Muscle layer of colon (tissue), 2 donors: ENCODE data around the gene SULT6B1.
"Not testable (repeated sequence)": the region's sequence is repeated elsewhere in the genome, so short reads cannot be mapped to it uniquely, and the experiment has no call there.

Experiments
- H3K27ac ChIP-seq: one replicate; pipeline ENCODE4 v1.7.0; 2013; ENCODE audit warnings: low read depth, mild to moderate bottlenecking, low read length, moderate library complexity
- H3K27me3 ChIP-seq, 2 donors: one replicate each; pipeline ENCODE4 v1.7.0; 2013; ENCODE audit warnings: low read length in 2 of 2, mild to moderate bottlenecking in 2 of 2; ENCODE audit not compliant: insufficient read depth in 2 of 2, control insufficient read depth in 1 of 2
- H3K36me3 ChIP-seq: one replicate; pipeline ENCODE4 v1.7.0; 2013; ENCODE audit warnings: mild to moderate bottlenecking, low read length; ENCODE audit not compliant: insufficient read depth
- H3K4me1 ChIP-seq: one replicate; pipeline ENCODE4 v1.7.0; 2013; ENCODE audit warnings: mild to moderate bottlenecking, low read length; ENCODE audit not compliant: insufficient read depth
- H3K4me3 ChIP-seq, 2 donors: one replicate each; pipeline ENCODE4 v1.7.0; 2013; ENCODE audit warnings: low read length in 2 of 2, low read depth in 1 of 2, mild to moderate bottlenecking in 1 of 2, moderate library complexity in 1 of 2
- H3K9ac ChIP-seq: one replicate; pipeline ENCODE4 v1.7.0; 2013; ENCODE audit warnings: low read length
- H3K9me3 ChIP-seq: one replicate; pipeline ENCODE4 v1.7.0; 2013; ENCODE audit warnings: mild to moderate bottlenecking, low read length
- donor health status: abdominal sarcoma.
- donor health status: Adenocarcinoma of cecum.

Gene SULT6B1

DNA sequence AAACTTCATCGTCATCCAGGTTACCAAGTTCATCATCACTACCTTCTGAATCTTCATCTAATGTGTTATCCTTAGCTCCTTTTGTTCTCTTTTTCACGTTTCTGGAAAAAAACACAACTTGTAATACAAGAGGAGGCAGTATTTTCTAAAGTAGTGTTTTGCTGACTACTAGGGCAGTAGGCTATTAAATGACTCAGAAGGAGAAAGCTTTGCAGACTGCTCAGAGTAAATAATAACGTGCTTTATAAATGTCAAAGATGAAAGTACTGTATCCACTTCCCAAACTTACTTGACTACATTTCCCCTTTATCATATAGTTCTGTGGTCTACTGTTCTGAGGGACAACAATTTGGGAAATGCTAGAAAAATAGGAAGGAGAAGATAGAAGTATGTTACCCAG is 23.5 kb upstream of the SULT6B1 start:
- Histone ChIP-seq H3K27ac (no peak overlapping the region), H3K4me3 (no peak overlapping the region), H3K36me3 (peaks cover 75% of the 10 kb centered on the region), H3K9me3 (peaks cover 6% of the 10 kb centered on the region), H3K9ac (no peak overlapping the region), H3K27me3 (no peaks in the 10 kb centered on the region), H3K4me1 (no peaks in the 10 kb centered on the region)

DNA sequence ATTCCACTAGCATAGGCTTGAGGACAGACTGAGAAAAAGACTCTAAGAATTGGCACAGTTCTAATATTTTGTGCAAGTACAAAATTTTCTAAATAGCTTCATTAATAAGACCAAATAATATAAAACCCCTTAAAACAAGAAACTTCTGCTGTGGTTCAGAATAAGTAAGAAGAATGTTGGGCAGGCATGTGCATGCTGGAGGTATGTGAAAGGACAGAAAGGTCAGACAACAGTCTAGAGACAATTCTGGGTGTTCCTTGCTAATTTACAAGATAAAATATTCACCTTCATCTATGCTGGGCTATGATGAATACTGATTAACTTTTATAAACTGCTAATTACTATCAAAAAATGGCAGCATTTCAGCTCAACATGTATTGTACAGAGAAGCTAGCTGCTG is 22.7 kb upstream of the SULT6B1 start:
- no peak overlapping the region for H3K27ac ChIP-seq

DNA sequence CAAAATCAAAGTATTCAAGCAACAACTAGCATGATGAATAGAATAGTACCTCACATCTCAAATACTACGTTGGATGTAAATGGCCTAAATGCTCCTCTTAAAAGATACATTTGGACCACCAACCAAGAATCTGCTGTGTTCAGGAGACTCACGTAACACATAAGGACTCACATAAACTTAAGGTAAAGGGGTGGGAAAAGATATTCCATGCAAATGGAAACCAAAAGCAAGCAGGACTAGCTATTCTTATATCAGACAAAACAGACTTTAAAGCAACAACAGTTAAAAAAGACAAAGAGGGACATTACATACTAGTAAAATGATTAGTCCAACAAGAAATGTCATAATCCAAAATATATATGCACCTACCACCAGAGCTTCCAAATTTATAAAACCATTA is 18.3 kb upstream of the SULT6B1 start:
- H3K9ac ChIP-seq, H3K27ac ChIP-seq, H3K4me3 ChIP-seq, H3K27me3 ChIP-seq, H3K4me1 ChIP-seq: not testable (repeated sequence)
- Histone ChIP-seq H3K9me3 (peaks cover 12% of the 10 kb centered on the region), H3K36me3 (peaks cover 66% of the 10 kb centered on the region)

More for the DNA sequence above, 22.7 kb upstream of the SULT6B1 start:
- Histone ChIP-seq H3K9me3 (peaks cover 7% of the 10 kb centered on the region), H3K4me1 (no peaks in the 10 kb centered on the region), H3K4me3 (no peak overlapping the region), H3K27me3 (no peaks in the 10 kb centered on the region), H3K36me3 (peaks cover 75% of the 10 kb centered on the region), H3K9ac (no peak overlapping the region)

DNA sequence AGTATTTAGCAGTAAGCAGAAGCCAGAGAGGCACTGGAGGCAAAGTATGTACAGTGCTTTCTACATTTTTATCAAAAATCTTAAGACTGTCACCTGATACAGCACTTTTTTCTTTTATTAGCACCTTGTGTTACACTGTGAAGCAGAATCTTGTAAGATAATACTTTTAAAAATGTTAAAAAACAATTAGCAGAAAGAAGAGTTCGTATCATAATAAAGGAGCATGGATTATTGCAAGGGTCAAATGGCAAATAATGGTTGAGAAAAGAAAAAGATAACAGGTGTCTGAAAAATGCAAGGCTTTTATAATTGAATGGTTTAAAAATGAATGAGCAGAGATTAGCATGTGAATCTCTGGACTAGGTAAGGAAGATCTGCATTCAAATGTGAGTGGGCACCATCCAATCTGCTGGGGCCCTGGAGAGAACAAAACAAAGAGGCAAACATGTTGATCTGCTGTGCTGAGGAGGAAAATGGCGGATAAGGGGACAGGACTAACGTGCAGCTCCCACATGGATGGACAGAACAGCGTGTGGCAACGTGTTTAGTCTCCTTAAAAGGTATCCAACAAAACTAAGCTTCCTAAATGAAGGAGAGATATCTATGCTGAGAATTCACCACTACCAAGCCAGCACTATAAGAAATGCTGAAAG is 17.3 kb upstream of the SULT6B1 start:
- Histone ChIP-seq H3K27me3 (no peaks in the 10 kb centered on the region), H3K4me3 (no peak overlapping the region), H3K9me3 (peaks cover 12% of the 10 kb centered on the region), H3K4me1 (no peaks in the 10 kb centered on the region), H3K27ac (no peak overlapping the region), H3K9ac (no peak overlapping the region), H3K36me3 (peaks cover 66% of the 10 kb centered on the region)

DNA sequence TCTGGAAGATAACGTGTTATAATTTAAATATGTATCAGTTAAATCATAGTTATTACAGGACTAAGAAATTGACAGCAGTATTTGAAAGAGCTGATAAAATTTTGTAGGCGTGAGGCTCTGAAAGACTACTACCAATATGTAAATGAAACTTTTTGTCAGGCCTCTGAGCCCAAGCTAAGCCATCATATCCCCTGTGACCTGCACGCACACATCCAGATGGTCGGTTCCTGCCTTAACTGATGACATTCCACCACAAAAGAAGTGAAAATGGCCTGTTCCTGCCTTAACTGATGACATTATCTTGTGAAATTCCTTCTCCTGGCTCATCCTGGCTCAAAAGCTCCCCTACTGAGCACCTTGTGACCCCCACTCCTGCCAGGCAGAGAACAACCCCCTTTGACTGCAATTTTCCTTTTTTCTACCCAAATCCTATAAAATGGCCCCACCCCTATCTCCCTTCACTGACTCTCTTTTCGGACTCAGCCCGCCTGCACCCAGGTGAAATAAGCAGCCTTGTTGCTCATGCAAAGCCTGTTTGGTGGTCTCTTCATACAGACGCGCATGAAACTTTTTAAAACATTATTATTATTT is 16.7 kb upstream of the SULT6B1 start:
- H3K9me3 ChIP-seq: peaks cover 12% of the 10 kb centered on the region
- H3K36me3 ChIP-seq: peaks cover 66% of the 10 kb centered on the region
- H3K9ac ChIP-seq, H3K4me1 ChIP-seq, H3K4me3 ChIP-seq, H3K27ac ChIP-seq, H3K27me3 ChIP-seq: not testable (repeated sequence)

DNA sequence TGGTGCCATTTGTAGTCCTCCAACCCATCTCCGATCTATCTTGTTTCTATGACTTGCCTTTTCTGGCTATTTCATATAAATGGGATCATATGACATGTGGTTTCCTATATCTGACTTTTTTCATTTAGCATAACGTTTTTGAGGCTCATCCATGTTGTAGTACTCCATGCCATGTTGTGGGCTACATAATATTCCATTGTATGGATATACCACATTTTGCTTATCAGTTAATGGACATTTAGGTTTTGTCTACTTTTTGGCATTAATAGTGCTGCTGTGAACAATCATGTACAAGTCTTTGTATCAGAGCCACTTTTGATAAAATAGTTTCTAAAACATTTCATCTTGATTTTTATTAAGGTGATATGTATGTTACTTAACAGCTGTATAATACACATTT is 15.2 kb upstream of the SULT6B1 start:
- H3K4me3 ChIP-seq: no peak overlapping the region
- no peaks in the 10 kb centered on the region for H3K27me3 ChIP-seq
- no peaks in the 10 kb centered on the region for H3K4me1 ChIP-seq
- peaks cover 52% of the 10 kb centered on the region for H3K36me3 ChIP-seq
- no peak overlapping the region for H3K9ac ChIP-seq
- H3K9me3 ChIP-seq: peaks cover 6% of the 10 kb centered on the region
- no peak overlapping the region for H3K27ac ChIP-seq

DNA sequence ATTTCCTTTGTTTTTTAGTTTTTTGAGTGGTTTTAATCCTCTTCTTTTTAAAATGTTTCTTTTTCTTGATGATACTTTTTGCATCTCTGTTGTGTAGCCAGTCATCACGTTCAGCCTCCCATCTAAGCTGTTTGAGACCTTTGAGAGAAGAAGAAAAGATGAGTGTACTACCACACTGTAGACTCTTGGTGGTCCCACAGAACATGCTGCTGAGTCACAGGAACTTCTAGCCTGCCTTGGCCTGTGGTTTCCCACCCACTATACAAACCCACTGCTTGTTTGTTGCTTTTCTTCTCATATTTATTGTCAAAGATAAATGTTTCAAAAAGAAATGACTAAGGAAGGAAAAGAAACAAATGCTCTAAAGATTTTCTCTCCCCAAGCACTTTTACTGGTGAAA is 13.3 kb upstream of the SULT6B1 start:
- Histone ChIP-seq H3K9me3 (peaks cover 6% of the 10 kb centered on the region), H3K4me3 (no peak overlapping the region), H3K4me1 (peaks cover 11% of the 10 kb centered on the region), H3K27ac (no peak overlapping the region), H3K27me3 (no peaks in the 10 kb centered on the region), H3K36me3 (peaks cover 41% of the 10 kb centered on the region), H3K9ac (no peak overlapping the region)

DNA sequence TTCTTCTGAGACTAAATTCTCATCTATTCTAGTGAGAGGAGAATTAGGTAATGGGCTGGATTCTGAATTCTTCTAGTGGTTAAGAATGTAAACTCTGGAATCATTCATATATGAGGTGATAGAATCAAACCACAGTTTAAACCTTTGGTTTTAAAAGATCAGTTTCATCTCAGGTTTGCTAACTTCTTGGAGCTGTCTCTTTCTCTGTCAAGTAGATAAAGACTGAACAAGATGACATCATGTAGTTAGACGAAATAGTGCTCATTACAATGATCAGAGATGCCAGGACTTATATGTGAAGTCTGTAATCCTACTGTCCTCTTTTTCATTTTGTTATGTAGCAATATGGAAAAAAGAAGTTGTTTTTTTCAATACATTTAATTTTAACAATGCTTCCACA is 12.7 kb upstream of the SULT6B1 start:
- Histone ChIP-seq H3K4me3 (no peak overlapping the region), H3K4me1 (peaks cover 11% of the 10 kb centered on the region), H3K27ac (no peak overlapping the region), H3K27me3 (no peaks in the 10 kb centered on the region), H3K9me3 (peaks cover 4% of the 10 kb centered on the region), H3K36me3 (peaks cover 36% of the 10 kb centered on the region), H3K9ac (no peak overlapping the region)

DNA sequence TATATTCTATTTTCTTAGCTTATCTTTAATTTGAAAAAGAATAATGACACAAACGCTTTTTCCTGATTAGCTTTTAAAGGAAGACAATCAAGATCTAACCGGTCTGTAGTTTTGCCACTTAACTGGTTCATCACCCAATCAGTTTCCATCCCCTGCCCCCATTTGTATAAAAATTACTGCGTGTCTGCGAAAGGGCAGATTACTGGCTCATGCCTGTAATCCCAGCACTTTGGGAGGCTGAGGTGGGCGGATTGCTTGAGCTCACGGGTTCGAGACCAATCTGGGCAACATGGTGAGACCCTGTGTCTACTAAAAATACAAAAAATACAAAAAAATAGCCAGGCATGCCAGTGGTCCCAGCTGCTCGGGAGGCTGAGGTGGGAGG is 10.2 kb upstream of the SULT6B1 start:
- H3K9ac ChIP-seq: no peak overlapping the region
- no peak overlapping the region for H3K4me3 ChIP-seq

DNA sequence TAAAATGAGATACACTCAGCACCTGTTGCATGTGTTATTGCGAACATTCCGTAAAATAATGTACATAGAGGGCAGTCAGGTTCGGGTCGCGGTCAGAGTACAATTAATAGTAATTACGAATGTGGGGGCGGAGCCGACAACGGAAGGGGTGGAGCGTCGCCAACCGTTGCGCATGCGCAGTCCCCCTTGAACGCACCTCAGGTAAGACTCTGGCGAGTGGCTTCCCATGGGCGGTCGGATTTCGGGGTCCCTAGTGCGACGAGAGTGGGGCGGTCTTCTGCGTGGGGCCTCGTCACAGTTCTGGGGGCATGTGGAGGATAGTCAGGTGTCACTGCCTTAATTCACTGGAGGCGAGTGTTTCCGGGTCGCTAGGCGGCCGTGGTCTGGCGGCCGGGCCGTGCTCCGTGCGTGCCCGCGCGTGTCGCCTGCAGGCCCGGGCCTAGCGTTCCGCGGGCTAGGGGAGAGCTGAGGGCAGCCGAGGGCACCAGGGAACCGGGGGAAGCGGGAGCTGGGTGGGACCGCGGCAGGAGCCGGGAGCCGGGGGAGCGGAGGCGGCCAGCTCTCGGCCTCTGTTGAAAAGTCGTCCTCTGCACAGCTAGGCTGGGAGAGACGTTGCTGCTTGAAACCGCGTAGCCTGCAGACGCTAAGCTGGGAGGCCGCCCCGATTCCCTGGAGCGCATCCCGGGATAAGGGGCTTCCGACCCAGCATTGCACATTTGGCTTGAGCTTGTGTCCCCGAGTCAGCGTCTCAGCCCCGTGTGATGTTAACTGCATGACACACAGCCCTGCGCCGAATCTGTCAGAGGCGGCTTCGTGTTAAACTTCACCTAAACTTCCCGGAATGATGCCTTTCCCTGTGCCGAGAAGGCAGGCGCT is 8.1 kb upstream of the SULT6B1 start, which contains the start of gene CEBPZOS:
CEBPZOS (plus strand) TSS at position 177 of the 876 bp plus-strand sequence. CDS start 3,209 bp downstream, outside the sequence.
- peak within 1 kb of the TSS; percentile 92 for H3K9ac ChIP-seq
- no peaks in the 10 kb centered on the region for H3K27me3 ChIP-seq
- peaks cover 15% of the 10 kb centered on the region for H3K4me1 ChIP-seq
- H3K36me3 ChIP-seq: peaks cover 13% of the 10 kb centered on the region
- no peaks in the 10 kb centered on the region for H3K9me3 ChIP-seq
- peak within 1 kb of the TSS; percentile 98 for H3K27ac ChIP-seq
- H3K4me3 ChIP-seq: peak within 1 kb of the TSS; percentile 45 to 95

More for the DNA sequence above, 10.2 kb upstream of the SULT6B1 start:
- Histone ChIP-seq H3K36me3 (peaks cover 26% of the 10 kb centered on the region), H3K27me3 (no peaks in the 10 kb centered on the region), H3K9me3 (no peaks in the 10 kb centered on the region), H3K27ac (no peak overlapping the region), H3K4me1 (peaks cover 15% of the 10 kb centered on the region)

DNA sequence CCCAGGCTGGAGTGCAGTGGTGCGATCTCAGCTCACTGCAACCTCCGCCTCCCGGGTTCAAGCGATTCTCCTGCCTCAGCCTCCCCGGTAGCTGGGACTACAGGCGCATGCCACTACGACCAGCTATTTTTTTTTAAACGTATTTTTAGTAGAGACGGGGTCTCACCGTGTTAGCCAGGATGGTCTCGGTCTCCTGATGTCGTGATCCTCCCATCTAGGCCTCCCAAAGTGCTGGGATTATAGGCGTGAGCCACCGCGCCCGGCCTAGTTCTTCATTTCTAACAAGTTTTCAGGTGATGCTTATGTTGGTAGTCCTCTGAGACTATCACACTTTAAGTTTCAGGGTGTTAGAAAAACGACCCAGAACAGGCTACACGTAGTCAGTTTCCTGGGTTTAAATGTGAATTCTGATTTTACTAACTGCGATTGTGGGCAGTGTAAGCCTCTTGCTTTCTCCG is 7.4 kb upstream of the SULT6B1 start:
- Histone ChIP-seq H3K4me3 (peak overlapping the region; percentile 45 to 95), H3K4me1 (peaks cover 15% of the 10 kb centered on the region), H3K27ac (peak overlapping the region; percentile 98), H3K9ac (peak overlapping the region; percentile 92)
- not testable (repeated sequence) for H3K27me3 ChIP-seq, H3K36me3 ChIP-seq, H3K9me3 ChIP-seq
